OCI-LY7 (cell line): ENCODE data around the gene LPP. TPM values are rescaled to one million over a fixed set of nuclear protein-coding genes. Genes with fewer than 3 reads are reported as not detected.

Experiments used
- BruUV-seq: library from RNA; stranded (reverse); fragments of 400-500 nt; replicated peaks from 2 replicates; lab custom pipeline; 2021; lab: Mats Ljungman, UMichigan
- CTCF ChIA-PET: fragments of 300-600 bp; sonication (Branson Sonifier 250); formaldehyde crosslinking; loops from one replicate; lab custom pipeline; 2022; ENCODE audit warnings: antibody characterized with exemption; ENCODE audit not compliant: unreplicated experiment; lab: Charles Lee
- POLR2A ChIA-PET: fragments of 300-600 bp; sonication (Branson Sonifier 250); formaldehyde crosslinking; loops from one replicate; lab custom pipeline; 2022; ENCODE audit warnings: antibody characterized with exemption; lab: Charles Lee
- DNase-seq: peaks from one replicate; pipeline ENCODE4 v3.0.0-alpha.2; 2015; ENCODE audit warnings: low spot score
- H2AFZ ChIP-seq: fragments of 200-600 bp; sonication (generic), shearing (Covaris generic); 2 replicates; pipeline ENCODE4 v1.6.1; 2014; ENCODE audit warnings: mild to moderate bottlenecking, antibody characterized with exemption, low read length, moderate library complexity
- H3K27ac ChIP-seq: fragments of 200-600 bp; sonication (generic); 2 replicates; pipeline ENCODE4 v1.5.1; 2014; ENCODE audit warnings: mixed run types, low read depth, mild to moderate bottlenecking, moderate library complexity, low read length, inconsistent platforms; ENCODE audit not compliant: poor library complexity, severe bottlenecking
- H3K36me3 ChIP-seq: fragments of 200-600 bp; sonication (generic); 2 replicates; pipeline ENCODE4 v1.6.1; 2014; ENCODE audit warnings: mild to moderate bottlenecking, antibody characterized with exemption, low read length, moderate library complexity, mixed read lengths; ENCODE audit not compliant: insufficient read depth
- H3K4me1 ChIP-seq: fragments of 200-600 bp; sonication (generic); 2 replicates; pipeline ENCODE4 v1.5.1; 2014; ENCODE audit warnings: mild to moderate bottlenecking, low read length; ENCODE audit not compliant: insufficient read depth, poor library complexity, severe bottlenecking
- H3K4me2 ChIP-seq: fragments of 200-600 bp; sonication (generic); 2 replicates; pipeline ENCODE4 v1.6.1; 2014; ENCODE audit warnings: mild to moderate bottlenecking, low read length
- H3K4me3 ChIP-seq: fragments of 200-600 bp; sonication (generic); 2 replicates; pipeline ENCODE4 v1.5.1; 2014; ENCODE audit warnings: mild to moderate bottlenecking, low read depth, low read length; ENCODE audit not compliant: poor library complexity, severe bottlenecking
- H3K79me2 ChIP-seq: fragments of 200-600 bp; sonication (generic); 2 replicates; pipeline ENCODE4 v1.6.1; 2016; ENCODE audit warnings: low read depth, mild to moderate bottlenecking, low read length, moderate library complexity, mixed read lengths; ENCODE audit not compliant: insufficient read depth
- H3K9me2 ChIP-seq: fragments of 200-600 bp; sonication (generic); 2 replicates; pipeline ENCODE4 v1.6.1; 2016; ENCODE audit warnings: mild to moderate bottlenecking, low read length, mixed read lengths; ENCODE audit not compliant: insufficient read depth
- H3K9me3 ChIP-seq: fragments of 200-600 bp; sonication (generic); 2 replicates; pipeline ENCODE4 v1.6.1; 2014; ENCODE audit warnings: mild to moderate bottlenecking, mixed run types, low read length, mixed read lengths
- H4K20me1 ChIP-seq: fragments of 200-600 bp; sonication (generic); 2 replicates; pipeline ENCODE4 v1.6.1; 2014; ENCODE audit warnings: mild to moderate bottlenecking, antibody characterized with exemption, low read length, moderate library complexity, mixed read lengths; ENCODE audit not compliant: insufficient read depth
- CTCF ChIP-seq: fragments of 200-600 bp; sonication (generic); conservative IDR thresholded peaks from 2 replicates; pipeline ENCODE4 v1.5.1; 2014; ENCODE audit warnings: mild to moderate bottlenecking, antibody characterized with exemption, low read length, moderate library complexity, mixed read lengths
- EZH2phosphoT487 ChIP-seq: fragments of 200-600 bp; sonication (generic); IDR thresholded peaks from 2 replicates; pipeline ENCODE4 v1.6.1; 2018; ENCODE audit warnings: low read depth, borderline replicate concordance, mild to moderate bottlenecking, mixed run types, antibody characterized with exemption, low read length, moderate library complexity, mixed read lengths
- intact Hi-C: fragments of 100-400 bp; cut with micrococcal nuclease; formaldehyde crosslinking; loops from one replicate; pipeline ENCODE4 v1.10.0; 2022; ENCODE audit not compliant: unreplicated experiment
- total RNA-seq, 2 experiments: library from RNA; depleted of rRNA in 1 of 2; stranded (reverse); fragments of >200 nt in 1 of 2; shearing (Covaris generic) in 1 of 2; gene quantifications; 2 replicates each; pipeline ENCODE4 v1.2.3, GENCODE V29; 2014 to 2022

Gene LPP
- total RNA-seq, 2 experiments from 2014 or later = 10.9 to 119 TPM

- TF ChIP-seq CTCF (no peak), EZH2phosphoT487 (no peak)
- H3K9me3 ChIP-seq = no peaks in the 10 kb centered on the region
- no peak overlapping the region; the same call in 1 of the 2 replicates for H2AFZ ChIP-seq
- no peak overlapping the region for H3K4me3 ChIP-seq
- peaks cover 77% of the 10 kb centered on the region for H3K4me1 ChIP-seq
- H3K36me3 ChIP-seq = no peaks in the 10 kb centered on the region
- no TSS peak for BruUV-seq
- ChIA-PET POLR2A (interaction anchor here (0.6 to 2.3 kb wide), 10 partner anchors 8 to 1560 kb away, joined by 3 to 9 read pairs (median 3); no protein-coding TSS in a partner anchor), CTCF (no interaction called here)
- no peaks in the 10 kb centered on the region for H4K20me1 ChIP-seq
- peak overlapping the region; percentile 98 for H3K27ac ChIP-seq
- 0 out of 2 replicates have a peak overlapping the region, but pooled peaks have one; percentile 80 for H3K4me2 ChIP-seq
- intact Hi-C loops = no loop called here
- H3K79me2 ChIP-seq = peaks cover 5% of the 10 kb centered on the region; the same call in 1 of the 2 replicates
- DNase-seq = no peak
- no peaks in the 10 kb centered on the region for H3K9me2 ChIP-seq
Measured at GRCh38 chr3:188212308-188212969, 58.5 kb downstream of the LPP start.

- BruUV-seq = TSS peak; percentile 64
- Histone ChIP-seq H3K9me3 (no peaks in the 10 kb centered on the region), H3K4me1 (peaks cover 80% of the 10 kb centered on the region), H3K4me2 (peak overlapping the region; percentile 80), H4K20me1 (no peaks in the 10 kb centered on the region), H3K9me2 (no peaks in the 10 kb centered on the region), H2AFZ (peak overlapping the region; percentile 3; the same call in 1 of the 2 replicates), H3K36me3 (no peaks in the 10 kb centered on the region), H3K79me2 (peaks cover 5% of the 10 kb centered on the region; the same call in 1 of the 2 replicates), H3K4me3 (peak overlapping the region; percentile 47), H3K27ac (peak overlapping the region; percentile 98)
- TF ChIP-seq EZH2phosphoT487 (no peak), CTCF (no peak)
- peak; percentile 82 for DNase-seq
- intact Hi-C loops = loop anchor here (2.0 kb wide), 1 partner anchor 122 kb away; no protein-coding TSS in a partner anchor
- ChIA-PET POLR2A (interaction anchor here (0.6 to 2.6 kb wide), 17 partner anchors 9 to 286 kb away, joined by 3 to 10 read pairs (median 4); no protein-coding TSS in a partner anchor), CTCF (no interaction called here)
Measured at GRCh38 chr3:188214442-188214841, 60.5 kb downstream of the LPP start.

GRCh38 chr3:188215129-188215528, 61.2 kb downstream of the LPP start:
- Histone ChIP-seq H3K27ac (peak overlapping the region; percentile 98), H3K4me2 (peak overlapping the region; percentile 80), H4K20me1 (no peaks in the 10 kb centered on the region), H3K9me2 (no peaks in the 10 kb centered on the region), H3K36me3 (no peaks in the 10 kb centered on the region), H3K79me2 (peaks cover 5% of the 10 kb centered on the region; the same call in 1 of the 2 replicates), H3K4me3 (peak overlapping the region; percentile 47), H3K4me1 (peaks cover 86% of the 10 kb centered on the region), H2AFZ (no peak overlapping the region), H3K9me3 (no peaks in the 10 kb centered on the region)
- POLR2A ChIA-PET = interaction anchor here (0.7 to 2.6 kb wide), 9 partner anchors 8 to 272 kb away, joined by 3 to 10 read pairs (median 4); no protein-coding TSS in a partner anchor
- TF ChIP-seq CTCF (no peak), EZH2phosphoT487 (no peak)
- CTCF ChIA-PET = no interaction called here
- BruUV-seq = no TSS peak
- intact Hi-C loops = loop anchor here (2.0 to 5.0 kb wide), 2 partner anchors 63 to 122 kb away; partner anchors contain the start of gene LPP
- DNase-seq = no peak
